A673 (cell line): ENCODE results near the gene IFI44.

Experiments
- EZH2 ChIP-seq: fragments of 200-600 bp; sonication (generic); IDR thresholded peaks from 2 replicates; pipeline ENCODE4 v1.6.1; 2017; ENCODE audit warnings: borderline replicate concordance, low read depth, mild to moderate bottlenecking, mixed read lengths, antibody characterized with exemption, low read length; ENCODE audit not compliant: poor library complexity, severe bottlenecking
- TF ChIP-seq, protein P1 (sequence below): fragments of 300-800, 200-600 bp; sonication (generic); conservative IDR thresholded peaks from 2 replicates; pipeline ENCODE4 v1.5.1; 2017; ENCODE audit warnings: low read depth, mild to moderate bottlenecking, antibody characterized with exemption, low read length, moderate library complexity, mixed read lengths

DNA sequence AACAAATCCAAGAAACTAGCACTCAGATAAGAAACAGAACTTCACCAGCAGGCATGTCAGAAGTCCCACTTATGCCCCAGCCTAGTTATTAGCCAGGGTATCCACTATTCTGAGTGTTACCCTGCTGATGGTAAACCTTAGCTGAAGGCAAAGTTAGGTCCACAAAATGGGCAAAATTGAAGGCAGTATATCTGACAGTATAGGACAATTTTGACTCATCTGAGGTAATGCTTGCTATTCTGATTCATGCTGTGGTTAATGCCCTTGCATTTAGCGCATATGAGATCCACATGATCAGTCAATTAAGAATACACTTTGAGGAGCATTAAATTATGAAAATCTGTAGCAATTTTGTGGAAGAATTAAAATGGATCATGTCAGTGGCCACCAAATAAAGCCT, 15.1 kb downstream of the IFI44 start:
- TF ChIP-seq, protein P1, sequence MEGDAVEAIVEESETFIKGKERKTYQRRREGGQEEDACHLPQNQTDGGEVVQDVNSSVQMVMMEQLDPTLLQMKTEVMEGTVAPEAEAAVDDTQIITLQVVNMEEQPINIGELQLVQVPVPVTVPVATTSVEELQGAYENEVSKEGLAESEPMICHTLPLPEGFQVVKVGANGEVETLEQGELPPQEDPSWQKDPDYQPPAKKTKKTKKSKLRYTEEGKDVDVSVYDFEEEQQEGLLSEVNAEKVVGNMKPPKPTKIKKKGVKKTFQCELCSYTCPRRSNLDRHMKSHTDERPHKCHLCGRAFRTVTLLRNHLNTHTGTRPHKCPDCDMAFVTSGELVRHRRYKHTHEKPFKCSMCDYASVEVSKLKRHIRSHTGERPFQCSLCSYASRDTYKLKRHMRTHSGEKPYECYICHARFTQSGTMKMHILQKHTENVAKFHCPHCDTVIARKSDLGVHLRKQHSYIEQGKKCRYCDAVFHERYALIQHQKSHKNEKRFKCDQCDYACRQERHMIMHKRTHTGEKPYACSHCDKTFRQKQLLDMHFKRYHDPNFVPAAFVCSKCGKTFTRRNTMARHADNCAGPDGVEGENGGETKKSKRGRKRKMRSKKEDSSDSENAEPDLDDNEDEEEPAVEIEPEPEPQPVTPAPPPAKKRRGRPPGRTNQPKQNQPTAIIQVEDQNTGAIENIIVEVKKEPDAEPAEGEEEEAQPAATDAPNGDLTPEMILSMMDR: no peak
- no peak for TF ChIP-seq EZH2
